HG03432 (cell line): ENCODE results near the gene ZBTB46.
"Not testable (repeated sequence)": the region's sequence is repeated elsewhere in the genome, so short reads cannot be mapped to it uniquely, and the experiment has no call there.

Experiments used
- ATAC-seq: cut with Tn5 transposase; IDR thresholded peaks from one replicate; pipeline ENCODE4 v1.9.1; 2021; ENCODE audit warnings: mild to moderate bottlenecking, moderate library complexity; ENCODE audit not compliant: unreplicated experiment

Gene ZBTB46

GRCh38 chr20:63819224-63819921 is 11.7 kb downstream of the ZBTB46 start:
- no peak for ATAC-seq

GRCh38 chr20:63815615-63816253 is 15.3 kb downstream of the ZBTB46 start:
- no peak for ATAC-seq

GRCh38 chr20:63814891-63815614 is 16.0 kb downstream of the ZBTB46 start:
- no peak for ATAC-seq

- ATAC-seq = no peak
Observed at GRCh38 chr20:63811491-63811875, 19.6 kb downstream of the ZBTB46 start.

- no peak for ATAC-seq
Observed at GRCh38 chr20:63810730-63811490, 20.2 kb downstream of the ZBTB46 start.

GRCh38 chr20:63809856-63810255 is 21.2 kb downstream of the ZBTB46 start:
- no peak for ATAC-seq

GRCh38 chr20:63808964-63809674 is 21.9 kb downstream of the ZBTB46 start:
- ATAC-seq = no peak

- ATAC-seq = no peak
Observed at GRCh38 chr20:63808145-63808724, 22.8 kb downstream of the ZBTB46 start.

- ATAC-seq = no peak
Observed at GRCh38 chr20:63807654-63808053, 23.4 kb downstream of the ZBTB46 start.

- ATAC-seq = no peak
Observed at GRCh38 chr20:63804308-63804636, 26.8 kb downstream of the ZBTB46 start.

GRCh38 chr20:63802469-63803240 is 28.4 kb downstream of the ZBTB46 start:
- ATAC-seq = no peak

GRCh38 chr20:63801174-63801573 is 29.9 kb downstream of the ZBTB46 start:
- ATAC-seq = not testable (repeated sequence)

- not testable (repeated sequence) for ATAC-seq
Observed at GRCh38 chr20:63800411-63800810, 30.7 kb downstream of the ZBTB46 start.

- not testable (repeated sequence) for ATAC-seq
Observed at GRCh38 chr20:63799127-63799526, 31.9 kb downstream of the ZBTB46 start.

GRCh38 chr20:63797175-63797574 is 33.9 kb downstream of the ZBTB46 start:
- ATAC-seq = not testable (repeated sequence)

- ATAC-seq = no peak
Observed at GRCh38 chr20:63795178-63795830, 35.8 kb downstream of the ZBTB46 start.

GRCh38 chr20:63794614-63795013 is 36.5 kb downstream of the ZBTB46 start:
- ATAC-seq = no peak

- no peak for ATAC-seq
Observed at GRCh38 chr20:63792866-63793265, 38.2 kb downstream of the ZBTB46 start.

GRCh38 chr20:63791497-63792156 is 39.4 kb downstream of the ZBTB46 start:
- no peak for ATAC-seq
